Activated CD8-positive, alpha-beta memory T cell treated with anti-CD3 and anti-CD28 coated beads for 24 hours (primary cell): ENCODE results near the gene CXADR.

ENCODE experiments used
- DNase-seq: peaks from one replicate; pipeline ENCODE4 v3.0.0-alpha.2; 2020

Gene CXADR

GRCh38 chr21:17545007-17545406 lies 32.2 kb downstream of the CXADR start:
- no peak for DNase-seq

- no peak for DNase-seq
Measured at GRCh38 chr21:17548262-17548661, 35.4 kb downstream of the CXADR start.

- DNase-seq: no peak
Measured at GRCh38 chr21:17550671-17551308, 37.9 kb downstream of the CXADR start.

GRCh38 chr21:17552410-17552809 lies 39.6 kb downstream of the CXADR start:
- no peak for DNase-seq

- no peak for DNase-seq
Measured at GRCh38 chr21:17554120-17554519, 41.3 kb downstream of the CXADR start.

GRCh38 chr21:17554679-17555465 lies 42.0 kb downstream of the CXADR start:
- no peak for DNase-seq

GRCh38 chr21:17560377-17561025 lies 47.7 kb downstream of the CXADR start:
- no peak for DNase-seq

GRCh38 chr21:17570786-17571185 lies 57.9 kb downstream of the CXADR start:
- DNase-seq: no peak

- no peak for DNase-seq
Measured at GRCh38 chr21:17572431-17572830, 59.6 kb downstream of the CXADR start.

- DNase-seq: no peak
Measured at GRCh38 chr21:17575076-17575475, 62.2 kb downstream of the CXADR start.

- DNase-seq: no peak
Measured at GRCh38 chr21:17576080-17576835, 63.4 kb downstream of the CXADR start.

GRCh38 chr21:17577701-17578100 lies 64.9 kb downstream of the CXADR start:
- no peak for DNase-seq

- no peak for DNase-seq
Measured at GRCh38 chr21:17578162-17578561, 65.3 kb downstream of the CXADR start.

- no peak for DNase-seq
Measured at GRCh38 chr21:17578876-17579275, 66.0 kb downstream of the CXADR start.

- DNase-seq: no peak
Measured at GRCh38 chr21:17580319-17580718, 67.5 kb downstream of the CXADR start.

GRCh38 chr21:17583898-17584297 lies 71.1 kb downstream of the CXADR start:
- no peak for DNase-seq

- no peak for DNase-seq
Measured at GRCh38 chr21:17585875-17586450, 73.1 kb downstream of the CXADR start.

- no peak for DNase-seq
Measured at GRCh38 chr21:17590430-17590829, 77.6 kb downstream of the CXADR start.

- DNase-seq: no peak
Measured at GRCh38 chr21:17597680-17598079, 84.8 kb downstream of the CXADR start.

- DNase-seq: no peak
Measured at GRCh38 chr21:17598437-17598836, 85.6 kb downstream of the CXADR start.

- DNase-seq: no peak
Measured at GRCh38 chr21:17602874-17603273, 90.0 kb downstream of the CXADR start.

- DNase-seq: no peak
Measured at GRCh38 chr21:17607684-17608083, 94.8 kb downstream of the CXADR start.

- DNase-seq: no peak
Measured at GRCh38 chr21:17609681-17610080, 96.8 kb downstream of the CXADR start.
